K562 (cell line): Measurements from ENCODE around the gene CAMSAP2. TPM values are rescaled to one million over a fixed set of nuclear protein-coding genes. Genes with fewer than 3 reads are reported as not detected.

Experiments used
- ATAC-seq: fragments of 200-7000 bp; cut with Tn5 transposase; 3 replicates; pipeline ENCODE4 v1.9.1; 2020; ENCODE audit warnings: moderate library complexity
- BruUV-seq: library from RNA; stranded (reverse); fragments of 400-500 nt; replicated peaks from 2 replicates; lab custom pipeline; 2021; lab: Mats Ljungman, UMichigan
- CTCF ChIA-PET: fragments of 300-600 bp; formaldehyde crosslinking; extraction: SDS; loops from one replicate; lab custom pipeline; 2021; ENCODE audit warnings: low intra/inter-chr PET ratio; lab: Yijun Ruan, JAX
- POLR2A ChIA-PET: fragments of 300-600, 350-650 bp; sonication (Branson Sonifier 250); formaldehyde crosslinking; extraction: SDS; loops from one replicate; lab custom pipeline; 2021; ENCODE audit warnings: antibody characterized with exemption, inconsistent platforms; lab: Yijun Ruan, JAX
- DNase-seq, 4 experiments: peaks; one replicate each; pipeline versions ENCODE4 v3.0.0 to v3.0.0-alpha.2; 2011 to 2018; ENCODE audit warnings: low spot score in 3 of 4, mixed read lengths in 3 of 4; ENCODE audit errors: extremely low read depth in 1 of 4
- FAIRE-seq: peaks from 2 replicates; lab custom pipeline; 2011; peaks lifted over from hg19 to GRCh38; lab: Jason Lieb, UNC
- H2AFZ ChIP-seq: 2 replicates; pipeline ENCODE4 v1.6.0; 2011; ENCODE audit warnings: low read depth, low read length, control low read depth, inconsistent platforms
- H3K27ac ChIP-seq: fragments of 200-600 bp; 3 replicates; pipeline ENCODE4 v1.8.0; 2011; ENCODE audit warnings: low read depth, mild to moderate bottlenecking, control low read depth, inconsistent platforms, low read length, moderate library complexity, mixed read lengths; ENCODE audit errors: extremely low read depth
- H3K27me3 ChIP-seq, 2 experiments: fragments of 300-600 bp in 1 of 2; 2 replicates in 1 of 2; 3 replicates in 1 of 2; pipeline versions ENCODE4 v1.6.0 to v1.8.0; 2011; ENCODE audit warnings: inconsistent platforms in 2 of 2, low read length in 2 of 2, mild to moderate bottlenecking in 1 of 2, mixed read lengths in 1 of 2, moderate library complexity in 1 of 2; ENCODE audit not compliant: control insufficient read depth in 2 of 2, insufficient read depth in 2 of 2
- H3K36me3 ChIP-seq: fragments of 300-600 bp; 3 replicates; pipeline ENCODE4 v1.8.0; 2011; ENCODE audit warnings: mild to moderate bottlenecking, low read length, inconsistent platforms; ENCODE audit not compliant: control insufficient read depth, insufficient read depth
- H3K4me1 ChIP-seq, 2 experiments: fragments of 200-600 bp in 1 of 2; replicated peaks in 1 of 2; 2 replicates in 1 of 2; 3 replicates in 1 of 2; pipeline versions ENCODE4 v1.5.1 to v1.8.0; 2011; ENCODE audit warnings: inconsistent platforms in 2 of 2, low read length in 2 of 2, mild to moderate bottlenecking in 1 of 2, mixed read lengths in 1 of 2, moderate library complexity in 1 of 2; ENCODE audit not compliant: control insufficient read depth in 2 of 2, insufficient read depth in 2 of 2
- H3K4me2 ChIP-seq: 2 replicates; pipeline ENCODE4 v1.6.1; 2011; ENCODE audit warnings: low read length, control low read depth, inconsistent platforms, mixed read lengths; ENCODE audit not compliant: insufficient read depth
- H3K4me3 ChIP-seq: fragments of 200-600 bp; sonication (generic), shearing (Covaris generic); 2 replicates; pipeline ENCODE4 v1.5.1; 2016; ENCODE audit warnings: control low read depth, inconsistent platforms
- H3K79me2 ChIP-seq: fragments of 200-600 bp; 3 replicates; pipeline ENCODE4 v1.8.0; 2011; ENCODE audit warnings: low read length, inconsistent platforms; ENCODE audit not compliant: control insufficient read depth, insufficient read depth
- H3K9ac ChIP-seq, 2 experiments: 2 replicates each; pipeline versions ENCODE4 v1.6.0 to v1.6.1; 2011; ENCODE audit warnings: low read depth in 2 of 2, low read length in 2 of 2, control low read depth in 1 of 2, inconsistent platforms in 1 of 2, mild to moderate bottlenecking in 1 of 2, mixed read lengths in 1 of 2; ENCODE audit not compliant: insufficient read depth in 1 of 2
- H3K9me1 ChIP-seq: one replicate; pipeline ENCODE4 v1.6.0; 2011; ENCODE audit warnings: inconsistent platforms, mild to moderate bottlenecking, low read length, moderate library complexity; ENCODE audit not compliant: control insufficient read depth, insufficient read depth
- H3K9me3 ChIP-seq: replicated peaks from 2 replicates; pipeline ENCODE4 v1.5.1; 2011; ENCODE audit warnings: low read depth, low read length, inconsistent platforms; ENCODE audit not compliant: control insufficient read depth, insufficient read depth
- H4K20me1 ChIP-seq: replicated peaks from 2 replicates; pipeline ENCODE4 v1.6.1; 2011; ENCODE audit warnings: low read length, inconsistent platforms, mixed read lengths; ENCODE audit not compliant: control insufficient read depth, insufficient read depth
- CBFB ChIP-seq: sonication (generic); formaldehyde crosslinking; IDR thresholded peaks from 2 replicates; pipeline ENCODE4 v1.4.0; 2020; ENCODE audit warnings: mild to moderate bottlenecking, missing genetic modification reagents
- CHD1 ChIP-seq: fragments of 200-600 bp; sonication (generic); IDR thresholded peaks from one replicate; pipeline ENCODE4 v1.6.1; 2012; ENCODE audit warnings: mild to moderate bottlenecking, moderate library complexity, low read length, inconsistent platforms
- CUX1 ChIP-seq: fragments of 200-800 bp; sonication (Bioruptor generic); IDR thresholded peaks from 2 replicates; pipeline ENCODE4 v1.6.1; 2016; ENCODE audit warnings: missing genetic modification characterization, missing compliant biosample characterization
- ELF1 ChIP-seq: fragments of 200-800 bp; sonication (Bioruptor generic); IDR thresholded peaks from 2 replicates; pipeline ENCODE4 v1.6.1; 2016; ENCODE audit warnings: missing genetic modification characterization, missing compliant biosample characterization
- FOXA3 ChIP-seq, 2 experiments: fragments of 450-650 bp in 1 of 2; sonication (generic) in 1 of 2; formaldehyde crosslinking; IDR thresholded peaks in 1 of 2; conservative IDR thresholded peaks in 1 of 2; 2 replicates each; pipeline versions ENCODE4 v1.4.0 to v1.8.0; 2020 to 2022; ENCODE audit warnings: mild to moderate bottlenecking in 2 of 2, missing genetic modification reagents in 1 of 2
- OTX1 ChIP-seq: fragments of 450-650 bp; formaldehyde crosslinking; IDR thresholded peaks from 2 replicates; pipeline ENCODE4 v1.4.0; 2022; ENCODE audit warnings: mild to moderate bottlenecking
- SMAD4 ChIP-seq: fragments of 250-450 bp; sonication (Bioruptor Pico); conservative IDR thresholded peaks from 2 replicates; pipeline ENCODE4 v1.8.0; 2021; ENCODE audit warnings: inconsistent platforms, mild to moderate bottlenecking, moderate library complexity
- YBX1 ChIP-seq: fragments of 450-650 bp; IDR thresholded peaks from 2 replicates; pipeline ENCODE4 v1.7.1; 2016; ENCODE audit warnings: mild to moderate bottlenecking
- ZNF263 ChIP-seq: sonication (generic); formaldehyde crosslinking; IDR thresholded peaks from 2 replicates; pipeline ENCODE4 v1.8.0; 2022; ENCODE audit warnings: mild to moderate bottlenecking, missing genetic modification reagents, borderline replicate concordance
- WGBS: fragments of 100-300 bp; shearing (Covaris generic); methylation state at CpG from one replicate; pipeline ENCODE4 v1.1.6; 2016; ENCODE audit warnings: low coverage, mixed read lengths; ENCODE audit not compliant: insufficient coverage; ENCODE audit errors: missing lambda C conversion rate; 5-methylcytosine and 5-hydroxymethylcytosine counted together
- in situ Hi-C: fragments of 300-500 bp; cut with MboI; formaldehyde crosslinking; loops from 4 replicates; pipeline ENCODE4 v1.15.0; 2018; ENCODE audit warnings: inconsistent platforms, mixed read lengths
- intact Hi-C: fragments of 100-400 bp; cut with micrococcal nuclease; formaldehyde crosslinking; loops from 2 replicates; pipeline ENCODE4 v1.14.2; 2022
- polyA plus RNA-seq, 8 experiments: library from polyadenylated mRNA; depleted of rRNA in 4 of 8; stranded (reverse) in 5 of 8; unstranded in 3 of 8; fragments of >200 nt; fragmentation: Nextera tagmentation in 2 of 8; fragmentation: Illumina TruSeq in 1 of 8; extraction: Ambion mirVana in 2 of 8; extraction: Trizol in 1 of 8; gene quantifications; 2 replicates each; pipeline versions ENCODE4 v1.2.1 to v1.2.3, GENCODE V29; 2011 to 2014; ENCODE audit warnings: inconsistent platforms in 1 of 8, missing spikeins in 1 of 8
- total RNA-seq, 7 experiments: library from RNA; depleted of rRNA in 6 of 7; stranded (reverse); fragments of >200 nt in 6 of 7; fragmentation: Illumina TruSeq in 2 of 7; extraction: Trizol in 2 of 7; gene quantifications; 2 replicates each; pipeline versions ENCODE4 v1.2.1 to v1.2.3, GENCODE V29; 2011 to 2021; ENCODE audit warnings: low replicate concordance in 1 of 7

The CAMSAP2 gene
- total and polyA plus RNA-seq, 9 of the 15 experiments (the other 6 are each of a cell fraction or from before 2014, with no cell fraction given) = 1.4 to 7.5 (median 2.7) TPM

- TF ChIP-seq YBX1 (no peak), CHD1 (no peak)
Measured at GRCh38 chr1:200897259-200897658, 158.6 kb downstream of the CAMSAP2 start (continued).

- WGBS = 0% methylated on average over 2 of the region's 3 CpGs
- peaks cover 27% of the 10 kb centered on the region for H4K20me1 ChIP-seq
- H3K9me1 ChIP-seq = no peaks in the 10 kb centered on the region
- ChIA-PET POLR2A (no interaction called here), CTCF (no interaction called here)
- no TSS peak for BruUV-seq
- intact Hi-C loops = no loop called here
- H3K9me3 ChIP-seq = no peaks in the 10 kb centered on the region
- in situ Hi-C loops = no loop called here
- no peaks in the 10 kb centered on the region for H3K36me3 ChIP-seq
- H3K27me3 ChIP-seq = peaks cover 54 to 89% of the 10 kb centered on the region in 2 experiments
- H3K79me2 ChIP-seq = no peaks in the 10 kb centered on the region
- H2AFZ ChIP-seq = no peak overlapping the region
- no peak overlapping the region for H3K27ac ChIP-seq
- FAIRE-seq = no peak
- H3K4me2 ChIP-seq = no peak overlapping the region
- H3K4me1 ChIP-seq = peaks cover 0 to 20% of the 10 kb centered on the region in 2 experiments; a peak in 1 of 5 replicates
- TF ChIP-seq ELF1 (tag) (no peak), ZNF263 (CRISPR knock-in tag) (peak; percentile 83)
- TF ChIP-seq, all 486 proteins: peak for 1
- ATAC-seq = no peak
- DNase-seq = no peak
- Histone ChIP-seq H3K4me3 (no peak overlapping the region), H3K9ac (no peak overlapping the region)
Measured at GRCh38 chr1:200899015-200899386, 160.3 kb downstream of the CAMSAP2 start.

DNA sequence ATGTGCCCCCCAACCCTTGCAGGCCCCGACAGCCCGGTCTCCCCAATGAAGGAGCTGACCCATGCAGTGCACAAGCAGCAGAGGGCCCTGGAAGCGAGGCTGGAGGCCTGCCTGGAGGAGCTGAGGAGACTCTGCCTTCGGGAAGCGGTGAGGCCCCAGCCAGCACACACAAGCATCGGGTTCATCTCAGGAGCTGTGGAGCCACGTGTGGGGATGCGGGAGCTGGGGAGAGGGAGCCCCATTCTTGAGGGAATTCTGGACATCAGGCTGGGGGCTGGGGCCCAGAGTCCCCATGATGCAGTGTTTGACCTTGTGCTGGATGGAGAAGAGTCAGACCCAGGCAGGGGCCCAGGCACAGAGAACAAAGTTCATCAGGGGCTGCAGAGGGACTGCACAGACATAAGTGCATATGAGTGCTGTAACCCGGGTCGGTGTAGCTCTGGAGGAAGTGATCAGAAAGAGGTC is 160.8 kb downstream of the CAMSAP2 start:
- H3K79me2 ChIP-seq = no peaks in the 10 kb centered on the region
- ChIA-PET CTCF (no interaction called here), POLR2A (interaction anchor here (1.1 kb wide), 1 partner anchor 10 kb away, joined by 3 read pairs; no protein-coding TSS in a partner anchor)
- H3K27me3 ChIP-seq = peaks cover 54 to 91% of the 10 kb centered on the region in 2 experiments
- intact Hi-C loops = no loop called here
- in situ Hi-C loops = no loop called here
- TF ChIP-seq CUX1 (CRISPR knock-in tag) (no peak), CBFB (CRISPR knock-in tag) (no peak), OTX1 (CRISPR knock-in tag) (no peak), FOXA3 (CRISPR knock-in tag; conservative IDR thresholded peaks at IDR 0.05 in 1 of 2, IDR thresholded peaks at IDR 0.05 in 1 of 2) (no peak), SMAD4 (CRISPR knock-in tag) (no peak)
- FAIRE-seq (no peak), ATAC-seq (no peak), DNase-seq (no peak)
- no peak overlapping the region for H3K4me2 ChIP-seq
- no peaks in the 10 kb centered on the region for H3K9me3 ChIP-seq
- H3K36me3 ChIP-seq = no peaks in the 10 kb centered on the region
- BruUV-seq = no TSS peak
- no peak overlapping the region for H3K27ac ChIP-seq
- H3K9ac ChIP-seq = no peak overlapping the region
- 4% methylated on average over 10 of the region's 10 CpGs for WGBS
- no peak overlapping the region for H2AFZ ChIP-seq
- H4K20me1 ChIP-seq = peaks cover 26% of the 10 kb centered on the region
- no peak overlapping the region for H3K4me3 ChIP-seq
- H3K4me1 ChIP-seq = peaks cover 0 to 20% of the 10 kb centered on the region in 2 experiments; a peak in 1 of 5 replicates
- H3K9me1 ChIP-seq = no peaks in the 10 kb centered on the region
